HEK293 (cell line): ENCODE measurements around the gene DHRS4L2.
A peak's percentile ranks its signal among the peaks of the same experiment; 100 is the strongest.
"Not testable (repeated sequence)": the region's sequence is repeated elsewhere in the genome, so short reads cannot be mapped to it uniquely, and the experiment has no call there.

Source experiments
- CTCF ChIA-PET: fragments of 350-600 bp; formaldehyde crosslinking; extraction: SDS; loops from one replicate; lab custom pipeline; 2021; ENCODE audit warnings: antibody characterized with exemption; lab: Yijun Ruan, JAX
- POLR2A ChIA-PET: fragments of 300-600 bp; formaldehyde crosslinking; extraction: SDS; loops from one replicate; lab custom pipeline; 2020; ENCODE audit warnings: antibody characterized with exemption, inconsistent platforms; lab: Yijun Ruan, JAX
- H3K27ac ChIP-seq: fragments of 200-500 bp; sonication (Bioruptor generic); 2 replicates; pipeline ENCODE4 v1.5.1; 2014; ENCODE audit warnings: low read depth, low read length, control low read depth, inconsistent platforms; ENCODE audit errors: extremely low read depth
- H3K36me3 ChIP-seq, 2 experiments: fragments of 200-500 bp in 1 of 2; sonication (Bioruptor generic) in 1 of 2; 1 replicate in 1 of 2; 2 replicates in 1 of 2; pipeline ENCODE4 v1.5.1; 2014 to 2017; ENCODE audit warnings: inconsistent platforms in 2 of 2, low read length in 2 of 2; ENCODE audit not compliant: control insufficient read depth in 2 of 2, insufficient read depth in 1 of 2
- H3K4me1 ChIP-seq: fragments of 200-500 bp; sonication (Bioruptor generic); 2 replicates; pipeline ENCODE4 v1.5.1; 2014; ENCODE audit warnings: mild to moderate bottlenecking, low read length, inconsistent platforms; ENCODE audit not compliant: control insufficient read depth, insufficient read depth
- H3K4me3 ChIP-seq: 2 replicates; pipeline ENCODE4 v1.5.1; 2011; ENCODE audit warnings: low read depth, mild to moderate bottlenecking, control low read depth, low read length, moderate library complexity
- H3K9me3 ChIP-seq: fragments of 200-500 bp; sonication (Bioruptor generic); 2 replicates; pipeline ENCODE4 v1.5.1; 2014; ENCODE audit warnings: low read depth, low read length, inconsistent platforms; ENCODE audit not compliant: control insufficient read depth, insufficient read depth
- BCL11B ChIP-seq: fragments of 450-650 bp; formaldehyde crosslinking; IDR thresholded peaks from 2 replicates; pipeline ENCODE4 v1.5.1; 2016; ENCODE audit warnings: low read depth, missing biosample characterization, missing genetic modification characterization
- GFI1B ChIP-seq: fragments of 450-650 bp; formaldehyde crosslinking; IDR thresholded peaks from 2 replicates; pipeline ENCODE4 v1.5.1; 2016; ENCODE audit warnings: missing biosample characterization, missing genetic modification characterization
- KLF9 ChIP-seq: fragments of 450-650 bp; formaldehyde crosslinking; IDR thresholded peaks from 2 replicates; pipeline ENCODE4 v1.5.1; 2016; ENCODE audit warnings: missing biosample characterization, missing genetic modification characterization, low read depth
- SCRT2 ChIP-seq: fragments of 450-650 bp; formaldehyde crosslinking; IDR thresholded peaks from 2 replicates; pipeline ENCODE4 v1.5.1; 2016; ENCODE audit warnings: missing biosample characterization, missing genetic modification characterization
- TRIM28 ChIP-seq: IDR thresholded peaks from 2 replicates; pipeline ENCODE4 v1.6.1; 2011; ENCODE audit warnings: low read length, control low read depth, borderline replicate concordance
- ZFHX2 ChIP-seq: fragments of 450-650 bp; formaldehyde crosslinking; conservative IDR thresholded peaks from 2 replicates; pipeline ENCODE4 v1.5.1; 2016; ENCODE audit warnings: missing biosample characterization, missing genetic modification characterization
- ZNF169 ChIP-seq: fragments of 450-650 bp; formaldehyde crosslinking; IDR thresholded peaks from 2 replicates; pipeline ENCODE4 v1.5.1; 2016; ENCODE audit warnings: missing biosample characterization, missing genetic modification characterization
- ZNF2 ChIP-seq: fragments of 450-650 bp; formaldehyde crosslinking; IDR thresholded peaks from 2 replicates; pipeline ENCODE4 v1.5.1; 2016; ENCODE audit warnings: missing biosample characterization, missing genetic modification characterization
- ZNF23 ChIP-seq: fragments of 450-650 bp; formaldehyde crosslinking; IDR thresholded peaks from 2 replicates; pipeline ENCODE4 v1.5.1; 2016; ENCODE audit warnings: missing biosample characterization, missing genetic modification characterization, borderline replicate concordance
- ZNF274 ChIP-seq, 2 experiments: fragments of 200-500 bp in 1 of 2; fragments of 450-650 bp in 1 of 2; sonication (Bioruptor generic) in 1 of 2; formaldehyde crosslinking in 1 of 2; IDR thresholded peaks; 2 replicates each; pipeline versions ENCODE4 v1.5.1 to v1.6.1; 2014 to 2016; ENCODE audit warnings: borderline replicate concordance in 1 of 2, inconsistent platforms in 1 of 2, low read length in 1 of 2, missing biosample characterization in 1 of 2, missing genetic modification characterization in 1 of 2
- ZNF514 ChIP-seq: fragments of 450-650 bp; formaldehyde crosslinking; IDR thresholded peaks from 2 replicates; pipeline ENCODE4 v1.5.1; 2016; ENCODE audit warnings: missing biosample characterization, missing genetic modification characterization
- ZNF654 ChIP-seq: fragments of 450-650 bp; formaldehyde crosslinking; IDR thresholded peaks from 2 replicates; pipeline ENCODE4 v1.5.1; 2016; ENCODE audit warnings: low read depth, missing biosample characterization, missing genetic modification characterization
- ZNF76 ChIP-seq: fragments of 450-650 bp; formaldehyde crosslinking; IDR thresholded peaks from 2 replicates; pipeline ENCODE4; 2016; ENCODE audit warnings: low read depth, missing biosample characterization, missing genetic modification characterization, borderline replicate concordance
- TF ChIP-seq, protein P1 (sequence below): fragments of 450-650 bp; formaldehyde crosslinking; IDR thresholded peaks from 2 replicates; pipeline ENCODE4 v1.5.1; 2016; ENCODE audit warnings: missing biosample characterization, missing genetic modification characterization
- TF ChIP-seq, protein P2 (sequence below): fragments of 450-650 bp; formaldehyde crosslinking; IDR thresholded peaks from 2 replicates; pipeline ENCODE4 v1.5.1; 2016; ENCODE audit warnings: missing biosample characterization, missing genetic modification characterization
- TF ChIP-seq, protein P3 (sequence below): fragments of 450-650 bp; formaldehyde crosslinking; IDR thresholded peaks from 2 replicates; pipeline ENCODE4 v1.5.1; 2017; ENCODE audit warnings: missing biosample characterization, missing genetic modification characterization
- TF ChIP-seq, protein P4 (sequence below): fragments of 450-650 bp; formaldehyde crosslinking; IDR thresholded peaks from 2 replicates; pipeline ENCODE4 v1.5.1; 2017; ENCODE audit warnings: missing biosample characterization, mild to moderate bottlenecking, missing genetic modification characterization, moderate library complexity

The DHRS4L2 gene

DNA sequence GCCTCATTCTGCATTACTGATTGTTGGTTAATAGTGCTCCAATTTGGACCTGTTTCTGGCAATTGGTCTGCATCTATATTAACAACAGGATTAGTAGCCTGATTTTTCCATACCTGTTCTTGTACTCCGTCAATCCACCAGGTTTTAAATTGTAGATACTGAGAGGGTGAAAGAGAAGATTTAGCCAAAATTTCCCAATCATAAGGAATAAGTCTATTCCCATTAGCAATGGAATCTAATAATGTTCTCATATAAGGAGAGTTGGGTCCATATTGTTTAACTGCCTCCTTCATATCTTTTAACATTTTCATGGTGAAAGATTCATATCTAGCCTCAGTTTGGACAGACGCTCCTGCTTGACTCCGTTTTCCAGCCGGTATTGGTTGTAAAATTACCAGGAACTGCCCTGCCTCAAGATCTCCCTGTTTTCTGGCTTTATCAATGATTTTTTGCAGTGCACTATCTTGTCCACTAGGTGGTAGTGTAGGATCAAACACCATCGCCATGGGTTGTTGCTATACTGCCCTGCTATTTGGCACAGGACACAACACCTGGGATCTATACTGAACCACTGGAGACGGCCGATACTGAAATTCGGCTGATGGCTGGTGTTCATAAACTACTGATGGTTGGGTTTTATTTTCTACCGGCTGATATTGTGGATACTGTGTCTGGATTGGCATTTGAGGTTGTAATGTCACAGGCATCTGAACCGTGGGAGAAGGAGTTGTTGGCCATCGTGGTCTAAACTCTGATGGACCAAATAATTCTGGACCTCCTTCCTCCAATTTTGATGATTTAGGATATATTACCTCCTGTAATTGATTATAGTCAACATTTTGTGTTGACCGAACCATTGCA, 25.2 kb downstream of the DHRS4L2 start (continued):
- TF ChIP-seq, protein P1, sequence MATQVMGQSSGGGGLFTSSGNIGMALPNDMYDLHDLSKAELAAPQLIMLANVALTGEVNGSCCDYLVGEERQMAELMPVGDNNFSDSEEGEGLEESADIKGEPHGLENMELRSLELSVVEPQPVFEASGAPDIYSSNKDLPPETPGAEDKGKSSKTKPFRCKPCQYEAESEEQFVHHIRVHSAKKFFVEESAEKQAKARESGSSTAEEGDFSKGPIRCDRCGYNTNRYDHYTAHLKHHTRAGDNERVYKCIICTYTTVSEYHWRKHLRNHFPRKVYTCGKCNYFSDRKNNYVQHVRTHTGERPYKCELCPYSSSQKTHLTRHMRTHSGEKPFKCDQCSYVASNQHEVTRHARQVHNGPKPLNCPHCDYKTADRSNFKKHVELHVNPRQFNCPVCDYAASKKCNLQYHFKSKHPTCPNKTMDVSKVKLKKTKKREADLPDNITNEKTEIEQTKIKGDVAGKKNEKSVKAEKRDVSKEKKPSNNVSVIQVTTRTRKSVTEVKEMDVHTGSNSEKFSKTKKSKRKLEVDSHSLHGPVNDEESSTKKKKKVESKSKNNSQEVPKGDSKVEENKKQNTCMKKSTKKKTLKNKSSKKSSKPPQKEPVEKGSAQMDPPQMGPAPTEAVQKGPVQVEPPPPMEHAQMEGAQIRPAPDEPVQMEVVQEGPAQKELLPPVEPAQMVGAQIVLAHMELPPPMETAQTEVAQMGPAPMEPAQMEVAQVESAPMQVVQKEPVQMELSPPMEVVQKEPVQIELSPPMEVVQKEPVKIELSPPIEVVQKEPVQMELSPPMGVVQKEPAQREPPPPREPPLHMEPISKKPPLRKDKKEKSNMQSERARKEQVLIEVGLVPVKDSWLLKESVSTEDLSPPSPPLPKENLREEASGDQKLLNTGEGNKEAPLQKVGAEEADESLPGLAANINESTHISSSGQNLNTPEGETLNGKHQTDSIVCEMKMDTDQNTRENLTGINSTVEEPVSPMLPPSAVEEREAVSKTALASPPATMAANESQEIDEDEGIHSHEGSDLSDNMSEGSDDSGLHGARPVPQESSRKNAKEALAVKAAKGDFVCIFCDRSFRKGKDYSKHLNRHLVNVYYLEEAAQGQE (tag by site-specific recombination) = no peak
- TF ChIP-seq, protein P2, sequence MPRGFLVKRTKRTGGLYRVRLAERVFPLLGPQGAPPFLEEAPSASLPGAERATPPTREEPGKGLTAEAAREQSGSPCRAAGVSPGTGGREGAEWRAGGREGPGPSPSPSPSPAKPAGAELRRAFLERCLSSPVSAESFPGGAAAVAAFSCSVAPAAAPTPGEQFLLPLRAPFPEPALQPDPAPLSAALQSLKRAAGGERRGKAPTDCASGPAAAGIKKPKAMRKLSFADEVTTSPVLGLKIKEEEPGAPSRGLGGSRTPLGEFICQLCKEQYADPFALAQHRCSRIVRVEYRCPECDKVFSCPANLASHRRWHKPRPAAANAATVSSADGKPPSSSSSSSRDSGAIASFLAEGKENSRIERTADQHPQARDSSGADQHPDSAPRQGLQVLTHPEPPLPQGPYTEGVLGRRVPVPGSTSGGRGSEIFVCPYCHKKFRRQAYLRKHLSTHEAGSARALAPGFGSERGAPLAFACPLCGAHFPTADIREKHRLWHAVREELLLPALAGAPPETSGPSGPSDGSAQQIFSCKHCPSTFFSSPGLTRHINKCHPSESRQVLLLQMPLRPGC = no peak
- TF ChIP-seq ZNF169 (no peak), KLF9 (no peak), BCL11B (tag by site-specific recombination) (no peak), ZNF274 (IDR thresholded peaks at IDR 0.05; ENCODE audit: low read length) (no peak), ZNF274 (tag by site-specific recombination; IDR thresholded peaks at IDR 0.05; ENCODE audit: borderline replicate concordance) (no peak), ZNF654 (tag by site-specific recombination) (peak; percentile 88), ZNF2 (tag by site-specific recombination) (peak; percentile 60; the same call in 1 of the 2 replicates), ZNF514 (tag by site-specific recombination) (no peak), ZNF76 (tag by site-specific recombination) (no peak), SCRT2 (tag by site-specific recombination) (0 out of 2 replicates have a peak, but pooled peaks have one; percentile 20), ZNF23 (tag by site-specific recombination) (no peak), GFI1B (tag by site-specific recombination) (no peak), TRIM28 (0 out of 2 replicates have a peak, but pooled peaks have one; percentile 16), ZFHX2 (tag by site-specific recombination) (no peak)
- TF ChIP-seq, protein P3, sequence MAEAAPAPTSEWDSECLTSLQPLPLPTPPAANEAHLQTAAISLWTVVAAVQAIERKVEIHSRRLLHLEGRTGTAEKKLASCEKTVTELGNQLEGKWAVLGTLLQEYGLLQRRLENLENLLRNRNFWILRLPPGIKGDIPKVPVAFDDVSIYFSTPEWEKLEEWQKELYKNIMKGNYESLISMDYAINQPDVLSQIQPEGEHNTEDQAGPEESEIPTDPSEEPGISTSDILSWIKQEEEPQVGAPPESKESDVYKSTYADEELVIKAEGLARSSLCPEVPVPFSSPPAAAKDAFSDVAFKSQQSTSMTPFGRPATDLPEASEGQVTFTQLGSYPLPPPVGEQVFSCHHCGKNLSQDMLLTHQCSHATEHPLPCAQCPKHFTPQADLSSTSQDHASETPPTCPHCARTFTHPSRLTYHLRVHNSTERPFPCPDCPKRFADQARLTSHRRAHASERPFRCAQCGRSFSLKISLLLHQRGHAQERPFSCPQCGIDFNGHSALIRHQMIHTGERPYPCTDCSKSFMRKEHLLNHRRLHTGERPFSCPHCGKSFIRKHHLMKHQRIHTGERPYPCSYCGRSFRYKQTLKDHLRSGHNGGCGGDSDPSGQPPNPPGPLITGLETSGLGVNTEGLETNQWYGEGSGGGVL (tag by site-specific recombination) = no peak
- TF ChIP-seq, protein P4, sequence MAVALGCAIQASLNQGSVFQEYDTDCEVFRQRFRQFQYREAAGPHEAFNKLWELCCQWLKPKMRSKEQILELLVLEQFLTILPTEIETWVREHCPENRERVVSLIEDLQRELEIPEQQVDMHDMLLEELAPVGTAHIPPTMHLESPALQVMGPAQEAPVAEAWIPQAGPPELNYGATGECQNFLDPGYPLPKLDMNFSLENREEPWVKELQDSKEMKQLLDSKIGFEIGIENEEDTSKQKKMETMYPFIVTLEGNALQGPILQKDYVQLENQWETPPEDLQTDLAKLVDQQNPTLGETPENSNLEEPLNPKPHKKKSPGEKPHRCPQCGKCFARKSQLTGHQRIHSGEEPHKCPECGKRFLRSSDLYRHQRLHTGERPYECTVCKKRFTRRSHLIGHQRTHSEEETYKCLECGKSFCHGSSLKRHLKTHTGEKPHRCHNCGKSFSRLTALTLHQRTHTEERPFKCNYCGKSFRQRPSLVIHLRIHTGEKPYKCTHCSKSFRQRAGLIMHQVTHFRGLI (tag by site-specific recombination) = no peak
- TF ChIP-seq, all 188 proteins: peak for 6

DNA sequence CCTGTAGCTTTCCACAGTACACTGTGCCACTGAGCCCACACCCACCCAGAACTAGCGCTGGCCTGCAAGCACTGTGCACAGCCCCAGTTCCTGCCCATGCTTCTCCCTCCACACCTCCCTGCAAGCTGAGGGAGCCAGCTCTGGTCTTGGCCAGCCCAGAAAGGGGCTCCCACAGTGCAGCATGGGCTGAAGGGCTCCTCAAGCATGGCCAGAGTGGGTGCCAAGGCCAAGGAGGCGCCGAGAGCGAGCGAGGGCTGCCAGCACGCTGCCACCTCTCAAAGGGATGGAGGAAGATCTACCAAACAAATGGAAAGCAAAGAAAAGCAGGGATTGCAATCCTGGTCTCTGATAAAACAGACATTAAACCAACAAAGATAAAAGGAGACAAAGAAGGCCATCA, 27.0 kb downstream of the DHRS4L2 start:
- H3K4me3 ChIP-seq, CTCF ChIA-PET, H3K9me3 ChIP-seq, H3K27ac ChIP-seq, H3K36me3 ChIP-seq, POLR2A ChIA-PET, H3K4me1 ChIP-seq: not testable (repeated sequence)

DNA sequence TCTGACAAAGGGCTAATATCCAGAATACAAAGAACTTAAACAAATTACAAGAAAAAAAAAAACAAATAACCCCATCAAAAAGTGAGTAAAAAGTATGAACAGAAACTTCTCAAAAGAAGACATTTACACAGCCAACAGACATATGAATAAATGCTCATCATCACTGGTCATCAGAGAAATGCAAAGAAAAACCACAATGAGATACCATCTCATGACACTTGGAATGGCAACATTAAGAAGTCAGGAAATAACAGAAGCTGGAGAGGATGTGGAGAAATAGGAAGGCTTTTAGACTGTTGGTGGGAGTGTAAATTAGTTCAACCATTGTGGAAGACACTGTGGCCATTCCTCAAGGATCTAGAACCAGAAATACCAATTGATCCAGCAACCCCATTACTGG, 30.2 kb downstream of the DHRS4L2 start:
- CTCF ChIA-PET, H3K9me3 ChIP-seq, H3K4me3 ChIP-seq, H3K36me3 ChIP-seq, H3K27ac ChIP-seq, H3K4me1 ChIP-seq, POLR2A ChIA-PET: not testable (repeated sequence)

DNA sequence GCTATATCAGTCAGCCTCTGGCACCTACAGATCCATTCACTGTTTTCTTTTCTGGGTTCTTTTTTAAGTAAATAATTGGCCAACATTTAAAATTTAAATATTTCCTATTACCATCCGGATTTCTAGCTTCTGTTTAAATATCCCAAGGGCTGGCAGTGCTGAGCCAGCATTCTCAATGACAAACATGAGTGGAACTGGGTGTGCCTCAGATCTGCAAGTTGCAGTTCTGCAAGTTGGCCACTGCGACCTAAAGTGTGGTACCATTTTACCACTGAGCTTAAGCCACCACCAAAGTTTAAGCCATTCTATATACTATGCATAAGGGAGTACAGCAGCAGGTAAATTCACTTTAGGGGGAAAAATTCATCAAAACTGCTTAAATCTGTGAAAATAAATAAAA, 31.2 kb downstream of the DHRS4L2 start:
- CTCF ChIA-PET, H3K4me1 ChIP-seq, H3K9me3 ChIP-seq, H3K36me3 ChIP-seq, H3K4me3 ChIP-seq, POLR2A ChIA-PET, H3K27ac ChIP-seq: not testable (repeated sequence)
